Activated naive CD8-positive, alpha-beta T cell (primary cell): Measurements from ENCODE around the gene COPS8.

Experiments used
- H3K27ac Mint-ChIP-seq: one replicate; pipeline ENCODE4 v1.8.0; 2021; ENCODE audit warnings: mixed read lengths
- H3K27me3 Mint-ChIP-seq: one replicate; pipeline ENCODE4 v1.8.0; 2021; ENCODE audit warnings: mixed read lengths
- H3K36me3 Mint-ChIP-seq: one replicate; pipeline ENCODE4 v1.8.0; 2021; ENCODE audit warnings: mixed read lengths
- H3K4me1 Mint-ChIP-seq: one replicate; pipeline ENCODE4 v1.8.0; 2021; ENCODE audit warnings: low read depth, mixed read lengths
- H3K4me3 Mint-ChIP-seq: one replicate; pipeline ENCODE4 v1.8.0; 2021; ENCODE audit warnings: mild to moderate bottlenecking, mixed read lengths
- H3K9me3 Mint-ChIP-seq: one replicate; pipeline ENCODE4 v1.8.0; 2021; ENCODE audit warnings: low read depth, mixed read lengths

Gene COPS8

GRCh38 chr2:237081596-237081995 is 4.1 kb upstream of the COPS8 start:
- H3K27me3 Mint-ChIP-seq: no peaks in the 10 kb centered on the region
- peaks cover 13% of the 10 kb centered on the region for H3K4me1 Mint-ChIP-seq
- H3K4me3 Mint-ChIP-seq: no peak overlapping the region
- H3K9me3 Mint-ChIP-seq: no peaks in the 10 kb centered on the region
- peaks cover 3% of the 10 kb centered on the region for H3K36me3 Mint-ChIP-seq
- no peak overlapping the region for H3K27ac Mint-ChIP-seq

GRCh38 chr2:237083026-237083425 is 2.7 kb upstream of the COPS8 start:
- Mint-ChIP-seq H3K4me3 (no peak overlapping the region), H3K27me3 (no peaks in the 10 kb centered on the region), H3K36me3 (peaks cover 3% of the 10 kb centered on the region), H3K4me1 (peaks cover 21% of the 10 kb centered on the region), H3K9me3 (no peaks in the 10 kb centered on the region), H3K27ac (no peak overlapping the region)

GRCh38 chr2:237084444-237084843 is 1.2 kb upstream of the COPS8 start:
- H3K27ac Mint-ChIP-seq: peak overlapping the region; percentile 95
- no peaks in the 10 kb centered on the region for H3K9me3 Mint-ChIP-seq
- H3K36me3 Mint-ChIP-seq: peaks cover 5% of the 10 kb centered on the region
- H3K27me3 Mint-ChIP-seq: no peaks in the 10 kb centered on the region
- peaks cover 26% of the 10 kb centered on the region for H3K4me1 Mint-ChIP-seq
- peak overlapping the region; percentile 99 for H3K4me3 Mint-ChIP-seq

- Mint-ChIP-seq H3K27ac (no peak overlapping the region), H3K36me3 (peaks cover 14% of the 10 kb centered on the region), H3K9me3 (no peaks in the 10 kb centered on the region), H3K4me3 (no peak overlapping the region), H3K27me3 (no peaks in the 10 kb centered on the region), H3K4me1 (peaks cover 25% of the 10 kb centered on the region)
Observed at GRCh38 chr2:237090906-237091305, 5.2 kb downstream of the COPS8 start.

- Mint-ChIP-seq H3K36me3 (peaks cover 18% of the 10 kb centered on the region), H3K27ac (no peak overlapping the region), H3K9me3 (no peaks in the 10 kb centered on the region), H3K27me3 (no peaks in the 10 kb centered on the region), H3K4me1 (peaks cover 22% of the 10 kb centered on the region), H3K4me3 (no peak overlapping the region)
Observed at GRCh38 chr2:237091779-237092436, 6.2 kb downstream of the COPS8 start.

- Mint-ChIP-seq H3K27me3 (no peaks in the 10 kb centered on the region), H3K27ac (no peak overlapping the region), H3K4me3 (no peak overlapping the region), H3K4me1 (peaks cover 17% of the 10 kb centered on the region), H3K9me3 (no peaks in the 10 kb centered on the region), H3K36me3 (peaks cover 18% of the 10 kb centered on the region)
Observed at GRCh38 chr2:237092506-237092905, 6.8 kb downstream of the COPS8 start.

GRCh38 chr2:237092920-237093781 is 7.5 kb downstream of the COPS8 start:
- Mint-ChIP-seq H3K27me3 (no peaks in the 10 kb centered on the region), H3K36me3 (peaks cover 22% of the 10 kb centered on the region), H3K9me3 (no peaks in the 10 kb centered on the region), H3K4me3 (no peak overlapping the region), H3K27ac (no peak overlapping the region), H3K4me1 (peaks cover 19% of the 10 kb centered on the region)

- H3K27ac Mint-ChIP-seq: no peak overlapping the region
- H3K9me3 Mint-ChIP-seq: no peaks in the 10 kb centered on the region
- H3K4me3 Mint-ChIP-seq: no peak overlapping the region
- peaks cover 11% of the 10 kb centered on the region for H3K4me1 Mint-ChIP-seq
- H3K36me3 Mint-ChIP-seq: peaks cover 36% of the 10 kb centered on the region
- H3K27me3 Mint-ChIP-seq: no peaks in the 10 kb centered on the region
Observed at GRCh38 chr2:237096201-237096600, 10.5 kb downstream of the COPS8 start.

- Mint-ChIP-seq H3K4me3 (no peak overlapping the region), H3K4me1 (peaks cover 9% of the 10 kb centered on the region), H3K27ac (no peak overlapping the region), H3K36me3 (peaks cover 38% of the 10 kb centered on the region), H3K9me3 (no peaks in the 10 kb centered on the region), H3K27me3 (no peaks in the 10 kb centered on the region)
Observed at GRCh38 chr2:237096911-237097310, 11.2 kb downstream of the COPS8 start.

- H3K9me3 Mint-ChIP-seq: no peaks in the 10 kb centered on the region
- H3K27ac Mint-ChIP-seq: no peak overlapping the region
- no peak overlapping the region for H3K4me3 Mint-ChIP-seq
- no peaks in the 10 kb centered on the region for H3K27me3 Mint-ChIP-seq
- peaks cover 9% of the 10 kb centered on the region for H3K4me1 Mint-ChIP-seq
- peaks cover 38% of the 10 kb centered on the region for H3K36me3 Mint-ChIP-seq
Observed at GRCh38 chr2:237097326-237097910, 11.7 kb downstream of the COPS8 start.

GRCh38 chr2:237097911-237098702 is 12.4 kb downstream of the COPS8 start:
- Mint-ChIP-seq H3K27me3 (no peaks in the 10 kb centered on the region), H3K4me1 (peaks cover 6% of the 10 kb centered on the region), H3K9me3 (no peaks in the 10 kb centered on the region), H3K4me3 (no peak overlapping the region), H3K27ac (no peak overlapping the region), H3K36me3 (peaks cover 40% of the 10 kb centered on the region)

- Mint-ChIP-seq H3K4me3 (no peak overlapping the region), H3K36me3 (peaks cover 37% of the 10 kb centered on the region), H3K27ac (no peak overlapping the region), H3K4me1 (peaks cover 4% of the 10 kb centered on the region), H3K27me3 (no peaks in the 10 kb centered on the region), H3K9me3 (no peaks in the 10 kb centered on the region)
Observed at GRCh38 chr2:237099804-237100203, 14.1 kb downstream of the COPS8 start.

- Mint-ChIP-seq H3K27ac (no peak overlapping the region), H3K4me1 (peaks cover 4% of the 10 kb centered on the region), H3K9me3 (no peaks in the 10 kb centered on the region), H3K4me3 (no peak overlapping the region), H3K36me3 (peaks cover 42% of the 10 kb centered on the region), H3K27me3 (no peaks in the 10 kb centered on the region)
Observed at GRCh38 chr2:237101118-237101979, 15.7 kb downstream of the COPS8 start.

GRCh38 chr2:237102428-237102827 is 16.7 kb downstream of the COPS8 start:
- Mint-ChIP-seq H3K27me3 (no peaks in the 10 kb centered on the region), H3K27ac (no peak overlapping the region), H3K36me3 (peaks cover 46% of the 10 kb centered on the region), H3K9me3 (peaks cover 3% of the 10 kb centered on the region), H3K4me1 (peaks cover 4% of the 10 kb centered on the region), H3K4me3 (no peak overlapping the region)
